WTC11 (cell line): ENCODE results near the gene FANCC.

Experiments
- ELF4 ChIP-seq: sonication (generic); formaldehyde crosslinking; IDR thresholded peaks from 2 replicates; pipeline ENCODE4 v1.8.1; 2022; ENCODE audit warnings: low read depth, mild to moderate bottlenecking, moderate library complexity, missing genetic modification reagents
- MYBL2 ChIP-seq: sonication (generic); formaldehyde crosslinking; IDR thresholded peaks from 2 replicates; pipeline ENCODE4 v1.8.1; 2023; ENCODE audit warnings: mild to moderate bottlenecking, moderate library complexity, missing genetic modification reagents
- NFE2L1 ChIP-seq: sonication (generic); formaldehyde crosslinking; IDR thresholded peaks from 2 replicates; pipeline ENCODE4 v1.8.1; 2023; ENCODE audit warnings: missing genetic modification reagents
- ZNF263 ChIP-seq: sonication (generic); formaldehyde crosslinking; IDR thresholded peaks from 2 replicates; pipeline ENCODE4 v1.8.1; 2022; ENCODE audit warnings: low read depth, mild to moderate bottlenecking, moderate library complexity, missing genetic modification reagents
- ZNF416 ChIP-seq: fragments of 250-450 bp; sonication (Bioruptor Pico); IDR thresholded peaks from 2 replicates; pipeline ENCODE4 v1.9.0; 2021; ENCODE audit warnings: mild to moderate bottlenecking, inconsistent platforms
- ZNF671 ChIP-seq: fragments of 250-450 bp; sonication (Bioruptor Pico); IDR thresholded peaks from 2 replicates; pipeline ENCODE4 v1.8.0; 2021; ENCODE audit warnings: mild to moderate bottlenecking
- TF ChIP-seq, protein P1 (sequence below): fragments of 200-600 bp; IDR thresholded peaks from 2 replicates; pipeline ENCODE4 v1.8.0; 2022; ENCODE audit warnings: antibody characterized with exemption
- TF ChIP-seq, protein P2 (sequence below): sonication (generic); formaldehyde crosslinking; IDR thresholded peaks from 2 replicates; pipeline ENCODE4 v1.8.0; 2022; ENCODE audit warnings: mild to moderate bottlenecking, missing genetic modification reagents
- TF ChIP-seq, protein P3 (sequence below): fragments of 250-450 bp; sonication (Bioruptor Pico); IDR thresholded peaks from 2 replicates; pipeline ENCODE4 v1.9.0; 2021; ENCODE audit warnings: moderate library complexity, mild to moderate bottlenecking, inconsistent platforms, borderline replicate concordance
- TF ChIP-seq, protein P4 (sequence below): sonication (generic); formaldehyde crosslinking; IDR thresholded peaks from 2 replicates; pipeline ENCODE4 v1.8.1; 2022; ENCODE audit warnings: low read depth, mild to moderate bottlenecking, moderate library complexity, missing genetic modification reagents, borderline replicate concordance
- TF ChIP-seq, protein P5 (sequence below): sonication (generic); formaldehyde crosslinking; IDR thresholded peaks from 2 replicates; pipeline ENCODE4 v1.8.1; 2023; ENCODE audit warnings: mild to moderate bottlenecking, missing genetic modification reagents, moderate library complexity
- TF ChIP-seq, protein P6 (sequence below): sonication (generic); formaldehyde crosslinking; IDR thresholded peaks from 2 replicates; pipeline ENCODE4 v1.8.1; 2023; ENCODE audit warnings: mild to moderate bottlenecking, missing genetic modification reagents, borderline replicate concordance

DNA sequence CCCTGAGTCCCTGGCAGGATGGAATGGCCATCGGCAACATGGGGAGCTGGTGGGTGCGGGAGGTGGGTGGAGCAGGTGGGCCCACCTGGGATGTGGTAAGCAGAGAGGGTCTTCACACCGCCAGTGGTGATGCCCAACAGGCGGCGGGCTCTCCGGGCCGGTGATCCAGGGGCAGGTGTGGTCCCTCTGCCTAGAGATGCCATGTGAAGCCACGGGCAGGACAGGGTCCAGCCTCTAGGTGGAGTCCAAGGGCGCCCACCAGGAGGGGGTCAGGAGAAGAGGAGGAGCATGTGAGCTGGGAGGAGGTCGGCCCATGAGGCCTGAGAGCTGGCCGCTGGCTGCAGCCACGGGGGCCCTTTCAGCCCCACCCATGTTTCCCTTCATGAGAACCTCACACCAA lies 221.1 kb downstream of the FANCC start:
- TF ChIP-seq ELF4 (no peak), ZNF263 (CRISPR knock-in tag) (no peak), NFE2L1 (no peak), ZNF416 (no peak), MYBL2 (no peak), ZNF671 (CRISPR knock-in tag) (no peak)
- TF ChIP-seq, protein P1, sequence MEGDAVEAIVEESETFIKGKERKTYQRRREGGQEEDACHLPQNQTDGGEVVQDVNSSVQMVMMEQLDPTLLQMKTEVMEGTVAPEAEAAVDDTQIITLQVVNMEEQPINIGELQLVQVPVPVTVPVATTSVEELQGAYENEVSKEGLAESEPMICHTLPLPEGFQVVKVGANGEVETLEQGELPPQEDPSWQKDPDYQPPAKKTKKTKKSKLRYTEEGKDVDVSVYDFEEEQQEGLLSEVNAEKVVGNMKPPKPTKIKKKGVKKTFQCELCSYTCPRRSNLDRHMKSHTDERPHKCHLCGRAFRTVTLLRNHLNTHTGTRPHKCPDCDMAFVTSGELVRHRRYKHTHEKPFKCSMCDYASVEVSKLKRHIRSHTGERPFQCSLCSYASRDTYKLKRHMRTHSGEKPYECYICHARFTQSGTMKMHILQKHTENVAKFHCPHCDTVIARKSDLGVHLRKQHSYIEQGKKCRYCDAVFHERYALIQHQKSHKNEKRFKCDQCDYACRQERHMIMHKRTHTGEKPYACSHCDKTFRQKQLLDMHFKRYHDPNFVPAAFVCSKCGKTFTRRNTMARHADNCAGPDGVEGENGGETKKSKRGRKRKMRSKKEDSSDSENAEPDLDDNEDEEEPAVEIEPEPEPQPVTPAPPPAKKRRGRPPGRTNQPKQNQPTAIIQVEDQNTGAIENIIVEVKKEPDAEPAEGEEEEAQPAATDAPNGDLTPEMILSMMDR, result no peak
- TF ChIP-seq, protein P2, sequence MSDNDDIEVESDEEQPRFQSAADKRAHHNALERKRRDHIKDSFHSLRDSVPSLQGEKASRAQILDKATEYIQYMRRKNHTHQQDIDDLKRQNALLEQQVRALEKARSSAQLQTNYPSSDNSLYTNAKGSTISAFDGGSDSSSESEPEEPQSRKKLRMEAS (CRISPR knock-in tag), result no peak
- TF ChIP-seq, protein P3, sequence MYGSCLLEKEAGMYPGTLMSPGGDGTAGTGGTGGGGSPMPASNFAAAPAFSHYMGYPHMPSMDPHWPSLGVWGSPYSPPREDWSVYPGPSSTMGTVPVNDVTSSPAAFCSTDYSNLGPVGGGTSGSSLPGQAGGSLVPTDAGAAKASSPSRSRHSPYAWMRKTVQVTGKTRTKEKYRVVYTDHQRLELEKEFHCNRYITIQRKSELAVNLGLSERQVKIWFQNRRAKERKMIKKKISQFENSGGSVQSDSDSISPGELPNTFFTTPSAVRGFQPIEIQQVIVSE (CRISPR knock-in tag), result no peak
- TF ChIP-seq, protein P4, sequence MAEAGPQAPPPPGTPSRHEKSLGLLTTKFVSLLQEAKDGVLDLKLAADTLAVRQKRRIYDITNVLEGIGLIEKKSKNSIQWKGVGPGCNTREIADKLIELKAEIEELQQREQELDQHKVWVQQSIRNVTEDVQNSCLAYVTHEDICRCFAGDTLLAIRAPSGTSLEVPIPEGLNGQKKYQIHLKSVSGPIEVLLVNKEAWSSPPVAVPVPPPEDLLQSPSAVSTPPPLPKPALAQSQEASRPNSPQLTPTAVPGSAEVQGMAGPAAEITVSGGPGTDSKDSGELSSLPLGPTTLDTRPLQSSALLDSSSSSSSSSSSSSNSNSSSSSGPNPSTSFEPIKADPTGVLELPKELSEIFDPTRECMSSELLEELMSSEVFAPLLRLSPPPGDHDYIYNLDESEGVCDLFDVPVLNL (CRISPR knock-in tag), result no peak
- TF ChIP-seq, protein P5, sequence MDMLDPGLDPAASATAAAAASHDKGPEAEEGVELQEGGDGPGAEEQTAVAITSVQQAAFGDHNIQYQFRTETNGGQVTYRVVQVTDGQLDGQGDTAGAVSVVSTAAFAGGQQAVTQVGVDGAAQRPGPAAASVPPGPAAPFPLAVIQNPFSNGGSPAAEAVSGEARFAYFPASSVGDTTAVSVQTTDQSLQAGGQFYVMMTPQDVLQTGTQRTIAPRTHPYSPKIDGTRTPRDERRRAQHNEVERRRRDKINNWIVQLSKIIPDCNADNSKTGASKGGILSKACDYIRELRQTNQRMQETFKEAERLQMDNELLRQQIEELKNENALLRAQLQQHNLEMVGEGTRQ (CRISPR knock-in tag), result no peak
- TF ChIP-seq, protein P6, sequence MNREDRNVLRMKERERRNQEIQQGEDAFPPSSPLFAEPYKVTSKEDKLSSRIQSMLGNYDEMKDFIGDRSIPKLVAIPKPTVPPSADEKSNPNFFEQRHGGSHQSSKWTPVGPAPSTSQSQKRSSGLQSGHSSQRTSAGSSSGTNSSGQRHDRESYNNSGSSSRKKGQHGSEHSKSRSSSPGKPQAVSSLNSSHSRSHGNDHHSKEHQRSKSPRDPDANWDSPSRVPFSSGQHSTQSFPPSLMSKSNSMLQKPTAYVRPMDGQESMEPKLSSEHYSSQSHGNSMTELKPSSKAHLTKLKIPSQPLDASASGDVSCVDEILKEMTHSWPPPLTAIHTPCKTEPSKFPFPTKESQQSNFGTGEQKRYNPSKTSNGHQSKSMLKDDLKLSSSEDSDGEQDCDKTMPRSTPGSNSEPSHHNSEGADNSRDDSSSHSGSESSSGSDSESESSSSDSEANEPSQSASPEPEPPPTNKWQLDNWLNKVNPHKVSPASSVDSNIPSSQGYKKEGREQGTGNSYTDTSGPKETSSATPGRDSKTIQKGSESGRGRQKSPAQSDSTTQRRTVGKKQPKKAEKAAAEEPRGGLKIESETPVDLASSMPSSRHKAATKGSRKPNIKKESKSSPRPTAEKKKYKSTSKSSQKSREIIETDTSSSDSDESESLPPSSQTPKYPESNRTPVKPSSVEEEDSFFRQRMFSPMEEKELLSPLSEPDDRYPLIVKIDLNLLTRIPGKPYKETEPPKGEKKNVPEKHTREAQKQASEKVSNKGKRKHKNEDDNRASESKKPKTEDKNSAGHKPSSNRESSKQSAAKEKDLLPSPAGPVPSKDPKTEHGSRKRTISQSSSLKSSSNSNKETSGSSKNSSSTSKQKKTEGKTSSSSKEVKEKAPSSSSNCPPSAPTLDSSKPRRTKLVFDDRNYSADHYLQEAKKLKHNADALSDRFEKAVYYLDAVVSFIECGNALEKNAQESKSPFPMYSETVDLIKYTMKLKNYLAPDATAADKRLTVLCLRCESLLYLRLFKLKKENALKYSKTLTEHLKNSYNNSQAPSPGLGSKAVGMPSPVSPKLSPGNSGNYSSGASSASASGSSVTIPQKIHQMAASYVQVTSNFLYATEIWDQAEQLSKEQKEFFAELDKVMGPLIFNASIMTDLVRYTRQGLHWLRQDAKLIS (CRISPR knock-in tag), result no peak
